ENCODE measurements around the gene TP53I13.

The TP53I13 gene

GRCh38 chr17:29581583-29582253 is 13.2 kb downstream of the TP53I13 start:
- no peak overlapping the region for H3K27ac Mint-ChIP-seq
- H3K27me3 Mint-ChIP-seq, result no peaks in the 10 kb centered on the region
- H3K4me3 Mint-ChIP-seq, result no peak overlapping the region
- no peaks in the 10 kb centered on the region for H3K9me3 Mint-ChIP-seq
- ATAC-seq (ENCODE audit: low read depth) (no peak), DNase-seq (ENCODE audit: low spot score in 2 of 2) (no peak)
- H3K4me1 Mint-ChIP-seq, result peaks cover 26% of the 10 kb centered on the region
- H3K36me3 Mint-ChIP-seq, result peaks cover 10% of the 10 kb centered on the region

DNA sequence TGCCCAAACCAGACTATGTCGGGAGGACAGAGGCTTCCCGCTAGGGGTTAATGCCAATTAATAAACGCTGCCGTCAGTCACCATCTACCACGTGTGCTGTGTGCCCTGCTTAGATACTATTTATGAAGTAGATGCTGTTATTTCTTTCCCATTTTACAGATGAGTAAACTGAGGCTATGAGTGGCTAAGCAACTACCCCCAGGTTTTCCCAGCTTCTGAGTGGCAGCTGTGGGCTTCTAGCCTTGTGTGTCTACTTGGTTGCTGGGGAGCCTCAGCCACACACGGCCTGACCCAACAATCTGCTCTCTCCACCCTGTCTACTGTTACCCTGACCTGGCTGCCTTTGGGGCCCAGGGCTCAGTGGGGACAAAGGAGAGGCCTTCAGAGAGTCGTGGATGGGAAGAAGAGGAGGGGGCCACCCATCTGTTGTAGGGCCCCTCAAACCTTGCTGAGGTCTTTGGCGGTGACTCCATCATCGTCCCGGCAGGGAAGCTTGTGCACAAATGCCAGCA is 13.8 kb downstream of the TP53I13 start:
- Mint-ChIP-seq H3K4me3 (no peak overlapping the region), H3K27ac (no peak overlapping the region), H3K27me3 (no peaks in the 10 kb centered on the region), H3K36me3 (peaks cover 10% of the 10 kb centered on the region), H3K9me3 (no peaks in the 10 kb centered on the region), H3K4me1 (peaks cover 27% of the 10 kb centered on the region)
- DNase-seq (ENCODE audit: low spot score in 2 of 2) (no peak), ATAC-seq (ENCODE audit: low read depth) (no peak)

- H3K27ac Mint-ChIP-seq, result no peak overlapping the region
- peaks cover 29% of the 10 kb centered on the region for H3K4me1 Mint-ChIP-seq
- DNase-seq (ENCODE audit: low spot score in 2 of 2) (no peak), ATAC-seq (ENCODE audit: low read depth) (no peak)
- no peaks in the 10 kb centered on the region for H3K9me3 Mint-ChIP-seq
- H3K4me3 Mint-ChIP-seq, result no peak overlapping the region
- no peaks in the 10 kb centered on the region for H3K27me3 Mint-ChIP-seq
- peaks cover 10% of the 10 kb centered on the region for H3K36me3 Mint-ChIP-seq
Measured at GRCh38 chr17:29582772-29583171, 14.3 kb downstream of the TP53I13 start.

DNA sequence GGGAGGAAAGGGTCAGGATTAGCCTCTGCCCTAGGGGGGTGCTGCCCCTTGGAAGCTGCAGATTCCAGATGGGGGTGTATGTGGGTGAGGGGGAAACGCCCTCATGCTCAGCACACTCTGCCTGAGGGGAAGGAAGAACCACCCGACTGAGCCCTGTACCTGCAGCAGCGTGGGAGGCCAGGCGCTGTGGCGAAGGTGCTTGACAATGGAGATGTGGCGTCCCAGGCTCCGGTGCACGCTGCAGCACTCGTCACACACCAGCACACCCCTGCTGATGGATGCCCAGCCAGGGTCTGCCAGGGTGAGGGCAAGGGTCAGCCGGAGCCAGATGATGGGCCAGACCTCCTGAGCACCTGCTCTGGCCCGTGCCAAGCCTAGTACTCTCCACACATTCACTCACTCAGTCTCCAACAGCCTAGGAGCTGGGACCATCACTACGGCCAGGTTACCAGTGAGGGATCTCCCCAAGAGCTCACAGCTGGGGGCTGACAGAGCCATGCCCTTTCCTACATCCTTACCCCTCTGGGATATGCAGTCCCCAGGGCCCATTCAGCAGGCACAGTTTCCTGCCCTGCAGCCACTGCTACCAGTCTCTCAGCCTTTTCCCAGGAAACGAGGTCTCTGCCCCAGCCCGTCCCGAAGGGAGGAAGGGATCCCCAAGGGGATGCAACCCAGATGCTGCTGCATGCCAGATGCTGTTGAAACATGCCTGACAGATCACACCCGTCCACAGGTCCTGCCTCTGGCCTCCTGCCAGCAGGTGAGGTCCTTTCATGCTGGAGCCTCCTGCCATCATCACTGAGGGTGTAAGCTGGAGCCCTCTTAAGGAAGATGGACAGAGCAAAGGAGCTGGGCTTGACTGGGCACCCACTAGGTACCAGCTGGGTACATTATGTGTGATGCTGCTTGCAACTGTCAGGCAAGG is 15.1 kb downstream of the TP53I13 start:
- H3K4me1 Mint-ChIP-seq, result peaks cover 35% of the 10 kb centered on the region

GRCh38 chr17:29584452-29585079 is 16.1 kb downstream of the TP53I13 start:
- ATAC-seq (ENCODE audit: low read depth) (no peak), DNase-seq (ENCODE audit: low spot score in 2 of 2) (no peak)
- peak overlapping the region; percentile 31 for H3K27ac Mint-ChIP-seq
- peaks cover 6% of the 10 kb centered on the region for H3K36me3 Mint-ChIP-seq
- peak overlapping the region; percentile 34 for H3K4me3 Mint-ChIP-seq
- H3K27me3 Mint-ChIP-seq, result no peaks in the 10 kb centered on the region
- H3K9me3 Mint-ChIP-seq, result no peaks in the 10 kb centered on the region
- H3K4me1 Mint-ChIP-seq, result peaks cover 36% of the 10 kb centered on the region

More for the DNA sequence above, 15.1 kb downstream of the TP53I13 start:
- Mint-ChIP-seq H3K9me3 (no peaks in the 10 kb centered on the region), H3K27ac (peak overlapping the region; percentile 31), H3K4me3 (no peak overlapping the region), H3K27me3 (no peaks in the 10 kb centered on the region), H3K36me3 (peaks cover 6% of the 10 kb centered on the region)
- no peak for ATAC-seq (ENCODE audit: low read depth)
- no peak for DNase-seq (ENCODE audit: low spot score in 2 of 2)

GRCh38 chr17:29585080-29585751 is 16.7 kb downstream of the TP53I13 start:
- ATAC-seq (ENCODE audit: low read depth) (no peak), DNase-seq (ENCODE audit: low spot score in 2 of 2) (no peak)
- H3K4me3 Mint-ChIP-seq, result peak overlapping the region; percentile 32
- H3K36me3 Mint-ChIP-seq, result peaks cover 4% of the 10 kb centered on the region
- peaks cover 41% of the 10 kb centered on the region for H3K4me1 Mint-ChIP-seq
- H3K9me3 Mint-ChIP-seq, result no peaks in the 10 kb centered on the region
- H3K27ac Mint-ChIP-seq, result no peak overlapping the region
- H3K27me3 Mint-ChIP-seq, result no peaks in the 10 kb centered on the region

DNA sequence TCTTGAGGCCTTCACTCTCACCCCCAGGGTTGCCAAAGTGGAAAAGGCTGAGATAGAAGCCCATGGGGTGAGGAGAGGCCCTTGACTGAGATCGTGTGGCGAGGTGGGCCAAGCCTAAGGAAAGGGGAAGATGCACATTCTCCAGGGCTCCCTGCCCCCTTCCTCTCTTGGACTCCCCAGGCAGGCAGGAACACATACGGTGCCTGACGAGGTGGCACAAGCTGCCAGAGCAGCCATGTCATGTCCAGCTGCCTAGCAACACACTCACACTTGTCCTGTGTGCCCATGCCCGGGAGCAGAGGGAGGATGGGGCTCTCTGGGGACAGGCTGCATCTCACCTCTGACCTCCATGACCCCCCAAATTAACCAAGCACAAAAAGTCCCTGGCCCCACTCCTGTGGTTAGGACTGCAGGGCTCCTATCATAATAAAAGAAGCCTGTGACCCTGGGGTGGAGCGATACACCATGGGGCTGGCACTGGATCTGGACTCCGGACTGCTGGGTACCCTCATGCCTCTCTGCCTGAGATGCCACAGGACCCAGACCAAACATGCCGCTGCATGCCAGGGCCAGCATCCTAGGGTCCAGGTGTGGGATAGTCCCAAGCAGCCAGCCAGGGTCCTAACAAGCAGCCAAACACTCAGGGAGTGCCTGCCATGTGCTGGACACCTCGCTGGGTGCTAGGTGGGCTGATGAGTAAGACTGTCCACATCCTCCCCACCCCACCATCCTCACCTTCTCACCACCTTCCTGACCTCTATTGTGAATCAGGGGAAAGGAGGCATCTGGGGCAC is 18.4 kb downstream of the TP53I13 start:
- no peaks in the 10 kb centered on the region for H3K9me3 Mint-ChIP-seq
- H3K36me3 Mint-ChIP-seq, result peaks cover 4% of the 10 kb centered on the region
- H3K4me1 Mint-ChIP-seq, result peaks cover 52% of the 10 kb centered on the region
- no peaks in the 10 kb centered on the region for H3K27me3 Mint-ChIP-seq
- no peak for DNase-seq (ENCODE audit: low spot score in 2 of 2)
- no peak overlapping the region for H3K27ac Mint-ChIP-seq
- no peak for ATAC-seq (ENCODE audit: low read depth)
- peak overlapping the region; percentile 2 for H3K4me3 Mint-ChIP-seq

DNA sequence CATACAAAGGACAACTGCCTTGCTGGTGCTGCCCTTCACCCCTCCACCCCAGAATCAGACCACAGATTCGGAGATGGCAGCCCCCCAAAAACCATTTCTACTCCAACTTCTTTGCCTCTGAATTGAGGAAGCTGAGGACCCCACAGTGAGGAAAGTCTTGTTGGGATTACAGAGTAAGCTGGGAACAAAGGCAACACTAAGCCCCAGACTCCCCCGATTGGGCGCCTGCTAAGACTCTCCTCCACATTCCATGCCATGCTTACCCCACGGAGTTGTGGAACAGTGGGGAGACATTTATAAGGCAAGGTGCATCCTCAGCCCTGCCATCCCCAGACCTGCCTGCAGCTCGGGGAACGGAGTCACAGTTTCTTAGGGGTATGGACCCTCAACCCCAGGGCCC is 19.1 kb downstream of the TP53I13 start:
- Mint-ChIP-seq H3K36me3 (peaks cover 2% of the 10 kb centered on the region), H3K27me3 (no peaks in the 10 kb centered on the region)

DNA sequence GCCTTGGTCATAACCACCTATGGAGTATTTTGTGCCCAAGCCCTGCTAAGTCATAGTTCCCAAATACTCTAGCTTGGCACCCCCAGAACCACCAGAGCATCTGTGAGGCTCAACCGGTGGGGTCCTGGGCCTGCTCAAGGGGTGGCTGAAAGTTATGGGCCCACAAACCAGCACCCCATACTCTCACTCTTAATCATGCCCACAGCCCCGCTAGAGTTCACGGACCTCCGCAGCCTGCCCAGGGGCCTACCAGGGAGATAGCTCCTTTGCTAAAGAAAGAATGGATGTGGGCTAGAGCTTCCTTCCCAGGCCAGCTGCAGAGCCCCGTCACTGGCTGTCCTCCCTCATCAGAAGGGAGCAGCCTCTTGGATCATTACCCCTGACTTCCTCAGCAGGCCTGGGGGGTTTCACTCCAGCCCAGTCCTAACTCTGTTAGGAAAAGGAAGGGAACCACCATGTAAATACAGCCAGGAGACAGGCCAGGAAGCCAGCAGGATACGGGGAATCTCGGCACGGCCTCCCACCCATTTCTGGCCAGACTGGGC is 19.6 kb downstream of the TP53I13 start:
- no peak for ATAC-seq (ENCODE audit: low read depth)
- Mint-ChIP-seq H3K9me3 (no peaks in the 10 kb centered on the region), H3K27me3 (no peaks in the 10 kb centered on the region), H3K4me1 (peaks cover 58% of the 10 kb centered on the region), H3K4me3 (peak overlapping the region; percentile 89), H3K27ac (peak overlapping the region; percentile 76), H3K36me3 (no peaks in the 10 kb centered on the region)
- no peak for DNase-seq (ENCODE audit: low spot score in 2 of 2)

More for the DNA sequence above, 19.1 kb downstream of the TP53I13 start:
- DNase-seq (ENCODE audit: low spot score in 2 of 2), result no peak
- Mint-ChIP-seq H3K27ac (no peak overlapping the region), H3K4me1 (peaks cover 54% of the 10 kb centered on the region), H3K4me3 (peak overlapping the region; percentile 89), H3K9me3 (no peaks in the 10 kb centered on the region)
- no peak for ATAC-seq (ENCODE audit: low read depth)

DNA sequence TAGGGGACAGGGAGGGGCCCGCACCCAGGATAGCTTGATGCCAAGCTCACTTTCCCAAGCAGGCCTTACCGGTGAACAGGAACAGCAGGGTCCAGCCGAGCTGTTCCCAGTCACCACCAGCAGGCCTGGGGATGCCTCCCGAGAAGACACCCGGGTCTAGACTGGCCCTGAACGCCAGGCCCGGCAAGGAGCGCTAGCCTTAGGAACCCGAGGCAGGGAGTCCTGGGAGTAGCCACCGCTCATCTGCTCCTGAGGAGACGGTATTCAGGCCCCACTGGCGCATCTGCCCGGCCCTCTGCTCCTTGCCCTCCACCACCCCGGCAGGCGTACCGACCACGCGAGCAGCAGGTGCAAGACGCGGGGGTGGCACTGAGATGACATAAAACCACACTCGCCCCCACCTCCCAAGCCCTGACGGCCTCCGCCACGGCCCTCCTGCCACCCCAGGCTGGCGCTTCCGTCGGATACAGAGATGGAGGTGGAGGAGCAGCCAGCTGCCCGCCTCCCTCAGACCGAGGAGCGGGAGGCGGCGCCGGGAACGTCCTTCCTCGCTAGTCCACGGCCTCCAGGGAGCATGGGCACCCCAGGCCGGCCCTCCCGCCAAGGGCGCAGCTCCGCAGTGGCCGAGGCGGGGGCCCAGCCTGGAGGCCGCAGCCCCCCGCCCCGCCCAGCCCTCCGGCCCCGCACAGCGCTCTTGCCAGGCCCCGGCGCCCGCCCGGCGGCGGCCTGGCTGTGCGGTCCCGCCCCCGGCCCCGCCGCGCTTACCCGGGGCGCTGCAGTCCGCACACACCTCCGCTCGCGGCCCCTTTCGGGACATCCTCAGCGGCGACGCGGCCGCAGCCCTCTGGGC is 20.3 kb downstream of the TP53I13 start:
- no peaks in the 10 kb centered on the region for H3K36me3 Mint-ChIP-seq
- H3K27ac Mint-ChIP-seq, result peak overlapping the region; percentile 76
- H3K9me3 Mint-ChIP-seq, result no peaks in the 10 kb centered on the region
- ATAC-seq (ENCODE audit: low read depth) (peak; percentile 14), DNase-seq (ENCODE audit: low spot score in 2 of 2) (peak in 1 of 2 donors; percentile 39)
- H3K27me3 Mint-ChIP-seq, result no peaks in the 10 kb centered on the region
- H3K4me3 Mint-ChIP-seq, result peak overlapping the region; percentile 89
- H3K4me1 Mint-ChIP-seq, result peaks cover 56% of the 10 kb centered on the region

- H3K27ac Mint-ChIP-seq, result peak within 1 kb of the TSS; percentile 76
- ATAC-seq (ENCODE audit: low read depth), result peak; percentile 78
- peak within 1 kb of the TSS; percentile 91 for H3K4me3 Mint-ChIP-seq
- no peaks in the 10 kb centered on the region for H3K27me3 Mint-ChIP-seq
- peaks cover 48% of the 10 kb centered on the region for H3K4me1 Mint-ChIP-seq
- peak; percentile 73 to 75 for DNase-seq (ENCODE audit: low spot score in 2 of 2)
- H3K9me3 Mint-ChIP-seq, result no peaks in the 10 kb centered on the region
- no peaks in the 10 kb centered on the region for H3K36me3 Mint-ChIP-seq
Measured at GRCh38 chr17:29589524-29590410, 21.3 kb downstream of the TP53I13 start, which contains the start of gene GIT1. Gene GIT1 (minus strand): TSS chr17:29589648. CDS start chr17:29589378, 270 bp downstream.

Measured in memory B cell (primary cell).